ENCODE measurements around the gene ZSWIM6. TPM values are rescaled to one million over a fixed set of nuclear protein-coding genes. Genes with fewer than 3 reads are reported as not detected.

The ZSWIM6 gene
- total and polyA plus RNA-seq, 2 experiments from 2014 or later = 3.9 to 6.0 TPM

GRCh38 chr5:61423487-61424145 lies 91.6 kb downstream of the ZSWIM6 start (continued):
- TF ChIP-seq ZNF462 (CRISPR knock-in tag; IDR thresholded peaks at IDR 0.05) = no peak

GRCh38 chr5:61425918-61426317 lies 93.9 kb downstream of the ZSWIM6 start:
- Histone ChIP-seq H3K27ac (ENCODE audit: low read depth) (no peak overlapping the region), H3K27me3 (ENCODE audit: insufficient read depth) (no peaks in the 10 kb centered on the region), H3K4me1 (ENCODE audit: insufficient read depth) (peaks cover 26% of the 10 kb centered on the region), H3K36me3 (ENCODE audit: insufficient read depth) (no peaks in the 10 kb centered on the region), H3K4me3 (no peak overlapping the region), H4K20me1 (replicated peaks; ENCODE audit: insufficient read depth) (no peaks in the 10 kb centered on the region), H3F3A (replicated peaks; ENCODE audit: low read depth) (no peaks in the 10 kb centered on the region), H2AFZ (no peak overlapping the region), H3K4me2 (no peak overlapping the region), H3K9me2 (ENCODE audit: insufficient read depth) (no peaks in the 10 kb centered on the region), H3K79me2 (replicated peaks; ENCODE audit: insufficient read depth) (peaks cover 31% of the 10 kb centered on the region)
- Mint-ChIP-seq H3K36me3 (ENCODE audit: low read depth) (peaks cover 9% of the 10 kb centered on the region; the same call in 2 of the 3 replicates), H3K9me3 (peaks cover 6% of the 10 kb centered on the region; the same call in 1 of the 3 replicates), H3K27ac (no peak overlapping the region), H3K4me3 (no peak overlapping the region), H3K27me3 (ENCODE audit: insufficient read depth, low read depth, poor library complexity) (peaks cover 2% of the 10 kb centered on the region), H3K4me1 (peaks cover 22% of the 10 kb centered on the region)
- DNase-seq (ENCODE audit: low spot score) (no peak), ATAC-seq (no peak)
- TF ChIP-seq ZNF114 (CRISPR knock-in tag; IDR thresholded peaks at IDR 0.05) = no peak
- TF ChIP-seq ZNF462 (CRISPR knock-in tag; IDR thresholded peaks at IDR 0.05) = no peak
- no peak for TF ChIP-seq EZH2phosphoT487 (IDR thresholded peaks at IDR 0.05; ENCODE audit: unreplicated experiment)
- no peak for TF ChIP-seq ETS1 (IDR thresholded peaks at IDR 0.05)
- TF ChIP-seq CREB1 (CRISPR knock-in tag; IDR thresholded peaks at IDR 0.05; ENCODE audit: low read depth) = no peak

Measured in GM23338 (cell line).